Endodermal cell (in vitro differentiated cells): ENCODE results near the gene FILIP1L. TPM values are rescaled to one million over a fixed set of nuclear protein-coding genes. Genes with fewer than 3 reads are reported as not detected.
A peak's percentile ranks its signal among the peaks of the same experiment; 100 is the strongest.

Experiments used
- DNase-seq: peaks from one replicate; pipeline ENCODE4 v3.0.0-alpha.2; 2017
- H3K27ac ChIP-seq: 2 replicates; pipeline ENCODE4 v1.5.1; 2013; ENCODE audit warnings: mild to moderate bottlenecking, low read depth, low read length, moderate library complexity
- H3K27me3 ChIP-seq: 2 replicates; pipeline ENCODE4 v1.6.1; 2013; ENCODE audit warnings: mild to moderate bottlenecking, low read length, moderate library complexity; ENCODE audit not compliant: insufficient read depth, control insufficient read depth, poor library complexity, severe bottlenecking
- H3K36me3 ChIP-seq: 2 replicates; pipeline ENCODE4 v1.7.0; 2013; ENCODE audit warnings: mild to moderate bottlenecking, low read length, moderate library complexity; ENCODE audit not compliant: control insufficient read depth, insufficient read depth
- H3K4me1 ChIP-seq: one replicate; pipeline ENCODE4 v1.7.0; 2013; ENCODE audit warnings: low read length; ENCODE audit not compliant: control insufficient read depth, insufficient read depth
- H3K4me3 ChIP-seq: 2 replicates; pipeline ENCODE4 v1.5.1; 2013; ENCODE audit warnings: mild to moderate bottlenecking, low read length, moderate library complexity
- H3K9ac ChIP-seq: 2 replicates; pipeline ENCODE4 v1.6.1; 2013; ENCODE audit warnings: mild to moderate bottlenecking, low read length, moderate library complexity; ENCODE audit not compliant: poor library complexity, severe bottlenecking; ENCODE audit errors: extremely low read depth
- H3K9me3 ChIP-seq: 2 replicates; pipeline ENCODE4 v1.6.1; 2013; ENCODE audit warnings: mild to moderate bottlenecking, low read length, moderate library complexity; ENCODE audit not compliant: control insufficient read depth
- H3K27ac Mint-ChIP-seq: 2 replicates; pipeline ENCODE4 v1.8.0; 2020; ENCODE audit warnings: mixed read lengths
- H3K27me3 Mint-ChIP-seq: 2 replicates; pipeline ENCODE4 v1.8.0; 2021; ENCODE audit warnings: mild to moderate bottlenecking, mixed read lengths; ENCODE audit not compliant: insufficient read depth
- H3K36me3 Mint-ChIP-seq: 2 replicates; pipeline ENCODE4 v1.8.0; 2020; ENCODE audit warnings: low read depth, mixed read lengths
- H3K4me1 Mint-ChIP-seq: 2 replicates; pipeline ENCODE4 v1.8.0; 2020; ENCODE audit warnings: mixed read lengths
- H3K4me3 Mint-ChIP-seq: 2 replicates; pipeline ENCODE4 v1.8.0; 2020; ENCODE audit warnings: mild to moderate bottlenecking, moderate library complexity, mixed read lengths
- H3K9me3 Mint-ChIP-seq: 2 replicates; pipeline ENCODE4 v1.8.0; 2020; ENCODE audit warnings: mild to moderate bottlenecking, mixed read lengths
- WGBS, 2 experiments: methylation state at CpG; one replicate each; pipeline versions ENCODE4 v1.1.5 to v1.1.7; 2013; ENCODE audit warnings: missing lambda C conversion rate in 2 of 2, mixed read lengths in 1 of 2; ENCODE audit not compliant: insufficient coverage in 1 of 2, insufficient read length in 1 of 2; 5-methylcytosine and 5-hydroxymethylcytosine counted together
- total RNA-seq, 2 donors: library from RNA; stranded (reverse); fragmentation: NEBNext Ultra II Directional in 1 of 2; extraction: Animal tissue kit (Norgen Biotek cat#: 25700) in 1 of 2; gene quantifications; 2 replicates in 1 of 2; 3 replicates in 1 of 2; pipeline ENCODE4 v1.2.1, GENCODE V29; 2021
- TF ChIP-seq, protein P1 (sequence below): fragments of 200-600 bp; sonication (generic); conservative IDR thresholded peaks from 2 replicates; pipeline ENCODE4 v1.5.0; 2021; ENCODE audit warnings: antibody characterized with exemption, mild to moderate bottlenecking

Gene FILIP1L
- total RNA-seq, 2 donors from 2014 or later: 0.84 to 2.5 TPM

GRCh38 chr3:99823723-99824711 is 290.3 kb downstream of the FILIP1L start:
- no peak for DNase-seq
- H3K36me3 ChIP-seq: no peaks in the 10 kb centered on the region
- TF ChIP-seq, protein P1, sequence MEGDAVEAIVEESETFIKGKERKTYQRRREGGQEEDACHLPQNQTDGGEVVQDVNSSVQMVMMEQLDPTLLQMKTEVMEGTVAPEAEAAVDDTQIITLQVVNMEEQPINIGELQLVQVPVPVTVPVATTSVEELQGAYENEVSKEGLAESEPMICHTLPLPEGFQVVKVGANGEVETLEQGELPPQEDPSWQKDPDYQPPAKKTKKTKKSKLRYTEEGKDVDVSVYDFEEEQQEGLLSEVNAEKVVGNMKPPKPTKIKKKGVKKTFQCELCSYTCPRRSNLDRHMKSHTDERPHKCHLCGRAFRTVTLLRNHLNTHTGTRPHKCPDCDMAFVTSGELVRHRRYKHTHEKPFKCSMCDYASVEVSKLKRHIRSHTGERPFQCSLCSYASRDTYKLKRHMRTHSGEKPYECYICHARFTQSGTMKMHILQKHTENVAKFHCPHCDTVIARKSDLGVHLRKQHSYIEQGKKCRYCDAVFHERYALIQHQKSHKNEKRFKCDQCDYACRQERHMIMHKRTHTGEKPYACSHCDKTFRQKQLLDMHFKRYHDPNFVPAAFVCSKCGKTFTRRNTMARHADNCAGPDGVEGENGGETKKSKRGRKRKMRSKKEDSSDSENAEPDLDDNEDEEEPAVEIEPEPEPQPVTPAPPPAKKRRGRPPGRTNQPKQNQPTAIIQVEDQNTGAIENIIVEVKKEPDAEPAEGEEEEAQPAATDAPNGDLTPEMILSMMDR: no peak
- no peaks in the 10 kb centered on the region for H3K27me3 ChIP-seq
- Mint-ChIP-seq H3K27me3 (no peaks in the 10 kb centered on the region), H3K4me1 (peaks cover 4% of the 10 kb centered on the region), H3K4me3 (no peak overlapping the region), H3K9me3 (no peaks in the 10 kb centered on the region), H3K27ac (peak overlapping the region; percentile 12), H3K36me3 (no peaks in the 10 kb centered on the region)
- WGBS, 2 experiments: 81 to 91% methylated on average over 5 to 14 of the region's 14 CpGs
- no peak overlapping the region for H3K27ac ChIP-seq
- no peaks in the 10 kb centered on the region for H3K9me3 ChIP-seq
- H3K4me3 ChIP-seq: no peak overlapping the region
- no peak overlapping the region for H3K9ac ChIP-seq
- no peaks in the 10 kb centered on the region for H3K4me1 ChIP-seq

GRCh38 chr3:99818818-99819217 is 295.5 kb downstream of the FILIP1L start:
- no peaks in the 10 kb centered on the region for H3K27me3 ChIP-seq
- Mint-ChIP-seq H3K27me3 (no peaks in the 10 kb centered on the region), H3K4me1 (peaks cover 12% of the 10 kb centered on the region), H3K36me3 (no peaks in the 10 kb centered on the region), H3K4me3 (peak overlapping the region; percentile 85), H3K27ac (no peak overlapping the region), H3K9me3 (no peaks in the 10 kb centered on the region)
- DNase-seq: no peak
- H3K9ac ChIP-seq: no peak overlapping the region
- peaks cover 6% of the 10 kb centered on the region for H3K4me1 ChIP-seq
- TF ChIP-seq, protein P1: no peak
- H3K36me3 ChIP-seq: no peaks in the 10 kb centered on the region
- peak overlapping the region; percentile 85 for H3K4me3 ChIP-seq
- H3K9me3 ChIP-seq: no peaks in the 10 kb centered on the region
- WGBS, 2 experiments: 94 to 100% methylated on average over 2 of the region's 2 CpGs
- no peak overlapping the region for H3K27ac ChIP-seq

- H3K36me3 ChIP-seq: no peaks in the 10 kb centered on the region
- Mint-ChIP-seq H3K9me3 (no peaks in the 10 kb centered on the region), H3K36me3 (no peaks in the 10 kb centered on the region), H3K4me3 (peak within 1 kb of the TSS; percentile 85), H3K27ac (peak within 1 kb of the TSS; percentile 100), H3K4me1 (peaks cover 8% of the 10 kb centered on the region), H3K27me3 (no peaks in the 10 kb centered on the region)
- no peaks in the 10 kb centered on the region for H3K9me3 ChIP-seq
- H3K27ac ChIP-seq: peak within 1 kb of the TSS; percentile 58
- peak within 1 kb of the TSS; percentile 85 for H3K4me3 ChIP-seq
- TF ChIP-seq, protein P1: peak; percentile 33
- no peaks in the 10 kb centered on the region for H3K27me3 ChIP-seq
- 0% methylated on average over 41 to 60 of the region's 60 CpGs for WGBS, 2 experiments
- H3K4me1 ChIP-seq: peaks cover 6% of the 10 kb centered on the region
- H3K9ac ChIP-seq: peak within 1 kb of the TSS; percentile 69
- DNase-seq: peak; percentile 95
Measured at GRCh38 chr3:99817437-99818240, 296.7 kb downstream of the FILIP1L start, which contains the start of gene CMSS1. Gene CMSS1 (plus strand): TSS chr3:99817862.
